Nephron (organoid): ENCODE measurements around the gene UMOD.

Experiments used
- H3K27ac Mint-ChIP-seq, 3 experiments: 2 replicates each; pipeline ENCODE4 v1.8.0; 2020; ENCODE audit warnings: mixed read lengths in 3 of 3, mild to moderate bottlenecking in 2 of 3, moderate library complexity in 1 of 3
- H3K27me3 Mint-ChIP-seq: 2 replicates; pipeline ENCODE4 v1.8.0; 2021; ENCODE audit warnings: low read depth, mild to moderate bottlenecking, moderate library complexity, mixed read lengths
- H3K36me3 Mint-ChIP-seq: 2 replicates; pipeline ENCODE4 v1.8.0; 2020; ENCODE audit warnings: low read depth, mixed read lengths
- H3K4me1 Mint-ChIP-seq: 2 replicates; pipeline ENCODE4 v1.8.0; 2020; ENCODE audit warnings: mixed read lengths
- H3K4me3 Mint-ChIP-seq, 3 experiments: 2 replicates each; pipeline ENCODE4 v1.8.0; 2020; ENCODE audit warnings: mild to moderate bottlenecking in 3 of 3, mixed read lengths in 3 of 3, moderate library complexity in 2 of 3
- H3K9me3 Mint-ChIP-seq: 2 replicates; pipeline ENCODE4 v1.8.0; 2020; ENCODE audit warnings: mixed read lengths
- TF ChIP-seq, protein P1 (sequence below), 3 experiments: fragments of 200-600 bp; sonication (generic); IDR thresholded peaks; one replicate each; pipeline ENCODE4 v1.5.0; 2021; ENCODE audit warnings: antibody characterized with exemption in 3 of 3; ENCODE audit not compliant: unreplicated experiment in 3 of 3

UMOD gene

DNA sequence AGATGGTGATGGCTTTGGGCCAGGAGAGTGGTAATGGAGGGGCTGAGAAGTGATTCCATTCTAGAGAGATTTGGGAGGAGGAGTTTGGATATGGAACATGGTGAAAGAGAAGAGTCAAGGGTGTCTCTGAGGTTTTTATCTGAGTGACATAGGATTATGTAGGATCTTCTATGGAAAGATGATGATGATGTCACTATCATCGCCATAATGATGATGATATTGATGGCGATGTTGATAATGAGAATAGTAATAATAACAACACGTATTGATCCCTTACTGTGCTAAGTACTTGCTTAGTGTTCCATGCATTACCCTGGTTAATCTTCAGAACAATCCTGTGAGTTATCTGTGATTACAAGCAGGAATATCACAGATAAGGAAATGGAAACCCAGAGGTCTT is 35.5 kb upstream of the UMOD start:
- H3K4me1 Mint-ChIP-seq = no peaks in the 10 kb centered on the region
- H3K36me3 Mint-ChIP-seq = no peaks in the 10 kb centered on the region
- TF ChIP-seq, protein P1, sequence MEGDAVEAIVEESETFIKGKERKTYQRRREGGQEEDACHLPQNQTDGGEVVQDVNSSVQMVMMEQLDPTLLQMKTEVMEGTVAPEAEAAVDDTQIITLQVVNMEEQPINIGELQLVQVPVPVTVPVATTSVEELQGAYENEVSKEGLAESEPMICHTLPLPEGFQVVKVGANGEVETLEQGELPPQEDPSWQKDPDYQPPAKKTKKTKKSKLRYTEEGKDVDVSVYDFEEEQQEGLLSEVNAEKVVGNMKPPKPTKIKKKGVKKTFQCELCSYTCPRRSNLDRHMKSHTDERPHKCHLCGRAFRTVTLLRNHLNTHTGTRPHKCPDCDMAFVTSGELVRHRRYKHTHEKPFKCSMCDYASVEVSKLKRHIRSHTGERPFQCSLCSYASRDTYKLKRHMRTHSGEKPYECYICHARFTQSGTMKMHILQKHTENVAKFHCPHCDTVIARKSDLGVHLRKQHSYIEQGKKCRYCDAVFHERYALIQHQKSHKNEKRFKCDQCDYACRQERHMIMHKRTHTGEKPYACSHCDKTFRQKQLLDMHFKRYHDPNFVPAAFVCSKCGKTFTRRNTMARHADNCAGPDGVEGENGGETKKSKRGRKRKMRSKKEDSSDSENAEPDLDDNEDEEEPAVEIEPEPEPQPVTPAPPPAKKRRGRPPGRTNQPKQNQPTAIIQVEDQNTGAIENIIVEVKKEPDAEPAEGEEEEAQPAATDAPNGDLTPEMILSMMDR (IDR thresholded peaks at IDR 0.05; ENCODE audit: unreplicated experiment in 3 of 3) = no peak
- no peak overlapping the region for H3K4me3 Mint-ChIP-seq
- no peak overlapping the region for H3K27ac Mint-ChIP-seq
- H3K27me3 Mint-ChIP-seq = peaks cover 15% of the 10 kb centered on the region
- H3K9me3 Mint-ChIP-seq = no peaks in the 10 kb centered on the region

DNA sequence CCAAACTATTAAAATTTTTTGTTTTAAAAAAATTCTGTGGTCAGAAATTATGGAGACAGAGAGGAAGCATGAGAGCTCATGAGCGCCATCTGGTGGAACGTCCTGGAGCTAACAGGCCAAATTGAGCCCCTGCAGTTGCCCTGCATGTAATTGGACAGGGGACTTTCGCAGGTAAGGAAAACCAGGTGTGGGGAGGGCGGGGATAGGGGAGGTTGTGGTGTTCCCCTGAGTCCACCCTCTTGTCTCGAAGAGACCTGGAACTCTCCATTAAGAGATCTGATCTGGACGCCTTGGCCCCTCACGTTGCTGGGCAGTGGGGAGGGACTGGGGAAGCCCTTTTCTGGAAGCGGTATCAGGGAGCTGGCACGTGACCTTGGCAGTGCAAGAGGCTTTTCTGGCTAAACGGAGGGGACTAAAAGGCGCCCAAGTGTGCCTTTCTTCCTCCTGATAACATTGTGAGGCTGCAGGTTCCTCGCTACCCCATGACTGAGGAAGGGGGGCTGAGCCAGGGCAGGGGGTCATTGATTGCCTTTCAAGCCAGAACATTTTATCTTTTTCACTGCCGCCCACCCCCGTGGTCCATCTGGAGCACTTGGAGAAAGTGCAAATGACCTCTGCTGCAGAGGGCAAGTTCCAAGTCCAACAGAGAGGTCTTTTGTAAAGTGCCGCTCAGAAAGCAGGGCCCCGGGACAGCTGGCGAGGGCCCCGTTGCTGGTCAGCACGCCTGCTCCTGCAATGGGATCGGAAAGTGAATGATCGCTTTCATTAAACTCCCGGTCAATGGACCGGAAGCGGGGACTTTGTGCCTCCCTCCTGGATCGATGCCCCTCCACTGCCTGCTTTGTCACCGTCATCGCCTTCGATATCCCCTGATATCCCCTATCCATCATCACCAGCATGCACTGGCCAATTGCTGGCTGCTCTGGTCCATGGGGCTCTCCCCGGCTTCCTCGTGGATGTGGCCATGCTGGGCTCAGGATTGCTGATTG is 33.6 kb upstream of the UMOD start:
- Mint-ChIP-seq H3K27ac (no peak overlapping the region), H3K4me3 (peak overlapping the region in 1 of 3 experiments; percentile 27), H3K36me3 (no peaks in the 10 kb centered on the region), H3K4me1 (no peaks in the 10 kb centered on the region), H3K27me3 (peaks cover 15% of the 10 kb centered on the region), H3K9me3 (no peaks in the 10 kb centered on the region)
- TF ChIP-seq, protein P1 (IDR thresholded peaks at IDR 0.05; ENCODE audit: unreplicated experiment in 3 of 3) = peak; percentile 77 to 84 (median 82)

DNA sequence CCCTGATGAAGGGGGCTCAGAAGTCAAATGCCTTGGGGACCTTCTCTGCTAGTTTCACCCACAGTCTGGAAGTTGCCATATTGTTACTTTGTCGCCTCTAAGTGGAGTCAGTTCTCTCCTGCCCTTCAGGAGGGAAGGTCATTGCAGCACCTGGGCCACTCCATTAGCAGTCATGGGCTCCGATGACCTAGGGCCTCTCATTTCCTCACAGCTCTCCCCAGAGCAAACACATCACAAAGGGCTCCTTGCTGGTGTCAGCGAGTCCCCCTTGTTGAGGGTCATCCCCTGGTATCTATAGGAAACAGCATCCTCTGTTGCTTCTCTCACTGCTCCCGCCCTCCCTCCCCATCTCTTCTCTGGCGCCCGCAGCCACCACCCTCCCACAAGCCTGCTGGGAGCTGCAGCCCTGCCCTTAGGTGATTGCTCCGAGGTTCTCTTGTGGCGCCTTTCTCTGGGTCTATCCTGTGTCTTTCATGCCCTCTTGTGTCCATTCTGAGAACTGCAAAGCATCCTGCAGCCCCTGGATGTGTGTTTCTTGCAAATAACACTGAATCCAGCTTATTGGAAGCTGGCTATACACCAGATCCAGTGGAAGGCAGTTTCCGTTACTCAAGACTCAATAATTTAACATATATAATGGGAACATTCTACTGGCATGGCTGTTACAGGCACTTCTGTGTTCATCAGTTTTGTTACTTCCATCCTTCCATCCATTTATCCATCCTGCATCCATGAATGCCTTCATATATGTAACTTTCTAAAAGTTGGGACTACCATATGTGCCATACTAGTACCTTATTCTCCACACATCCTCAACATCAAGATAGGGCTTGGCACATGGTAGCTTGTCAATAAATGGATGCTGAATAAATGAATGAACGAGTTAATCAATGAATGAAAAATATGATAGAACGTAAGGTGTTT is 30.9 kb upstream of the UMOD start:
- no peaks in the 10 kb centered on the region for H3K4me1 Mint-ChIP-seq
- H3K4me3 Mint-ChIP-seq = no peak overlapping the region
- H3K27ac Mint-ChIP-seq = no peak overlapping the region
- H3K9me3 Mint-ChIP-seq = no peaks in the 10 kb centered on the region
- TF ChIP-seq, protein P1 (IDR thresholded peaks at IDR 0.05; ENCODE audit: unreplicated experiment in 3 of 3) = peak; percentile 83 to 89 (median 84)
- peaks cover 15% of the 10 kb centered on the region for H3K27me3 Mint-ChIP-seq
- H3K36me3 Mint-ChIP-seq = no peaks in the 10 kb centered on the region

DNA sequence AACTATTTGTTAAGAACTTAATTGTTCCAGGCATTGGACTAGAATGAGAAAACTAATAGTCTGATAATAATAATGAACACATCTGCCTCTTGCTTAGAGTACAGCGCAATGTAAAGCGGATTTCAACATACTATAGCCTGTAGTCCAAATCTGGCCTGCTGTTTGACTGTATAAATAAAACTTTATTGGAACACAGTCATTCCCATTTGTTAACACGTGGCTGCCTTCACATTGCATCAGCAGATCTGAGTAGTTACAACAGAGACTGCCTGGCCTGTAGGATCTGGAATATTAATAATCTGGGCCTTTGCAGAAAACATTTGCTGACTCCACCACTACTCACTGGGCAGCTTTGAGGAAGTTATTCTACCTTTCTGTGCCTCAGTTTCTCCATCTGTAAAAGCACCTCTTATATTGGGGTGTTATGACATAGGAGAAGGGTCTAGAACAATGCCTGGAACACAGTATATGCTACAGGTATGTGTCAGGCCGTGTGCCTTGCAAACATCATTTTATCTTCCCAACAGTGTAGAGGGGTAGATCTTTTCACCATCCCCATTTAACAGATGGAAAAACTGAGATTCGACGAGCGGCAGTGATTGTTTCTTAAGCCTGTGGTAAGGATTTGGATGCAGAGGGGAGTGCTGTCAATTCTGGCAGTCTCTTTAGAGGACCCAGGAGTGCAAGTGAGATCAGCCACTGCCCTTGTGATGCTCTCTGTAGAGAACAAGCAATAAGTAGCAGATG is 29.9 kb upstream of the UMOD start:
- TF ChIP-seq, protein P1 (IDR thresholded peaks at IDR 0.05; ENCODE audit: unreplicated experiment in 3 of 3) = no peak
- Mint-ChIP-seq H3K4me3 (no peak overlapping the region), H3K4me1 (no peaks in the 10 kb centered on the region), H3K36me3 (no peaks in the 10 kb centered on the region), H3K27ac (no peak overlapping the region), H3K9me3 (no peaks in the 10 kb centered on the region), H3K27me3 (peaks cover 11% of the 10 kb centered on the region)

DNA sequence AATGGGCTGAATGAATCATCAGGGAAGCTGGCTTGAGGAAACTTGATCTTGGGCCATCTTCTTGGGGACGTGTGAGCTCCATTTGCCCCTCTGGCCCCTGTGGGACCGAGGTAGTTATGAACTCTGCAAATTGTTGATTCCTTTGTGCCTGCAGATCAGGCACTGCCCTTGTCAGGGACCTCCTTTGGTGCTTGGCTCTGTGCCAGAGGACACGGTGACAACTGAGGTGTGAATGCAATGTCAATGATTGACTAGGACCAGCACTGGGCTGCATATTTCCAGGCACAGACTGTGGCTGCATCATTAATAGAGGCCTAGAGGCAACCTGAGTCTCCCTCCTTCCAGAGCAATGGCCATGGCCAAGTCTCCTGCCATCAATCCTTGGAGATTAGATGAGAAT is 28.3 kb upstream of the UMOD start:
- TF ChIP-seq, protein P1 (IDR thresholded peaks at IDR 0.05; ENCODE audit: unreplicated experiment in 3 of 3) = no peak
- H3K9me3 Mint-ChIP-seq = no peaks in the 10 kb centered on the region
- peaks cover 6% of the 10 kb centered on the region for H3K27me3 Mint-ChIP-seq
- no peaks in the 10 kb centered on the region for H3K4me1 Mint-ChIP-seq
- no peaks in the 10 kb centered on the region for H3K36me3 Mint-ChIP-seq
- peak overlapping the region in 1 of 3 experiments; percentile 91 for H3K27ac Mint-ChIP-seq
- no peak overlapping the region for H3K4me3 Mint-ChIP-seq
